AG10803 (cell line): ENCODE measurements around the gene KPTN.

Experiments
- DNase-seq: peaks from one replicate; pipeline ENCODE4 v3.0.0; 2010; ENCODE audit warnings: low read depth
- H3K4me3 ChIP-seq: 2 replicates; pipeline ENCODE4 v1.5.1; 2011; ENCODE audit warnings: mild to moderate bottlenecking, low read length, control low read depth
- TF ChIP-seq, protein P1 (sequence below): conservative IDR thresholded peaks from 2 replicates; pipeline ENCODE4 v1.5.1; 2011; ENCODE audit warnings: mild to moderate bottlenecking, low read length, control low read depth, inconsistent platforms

KPTN gene

DNA sequence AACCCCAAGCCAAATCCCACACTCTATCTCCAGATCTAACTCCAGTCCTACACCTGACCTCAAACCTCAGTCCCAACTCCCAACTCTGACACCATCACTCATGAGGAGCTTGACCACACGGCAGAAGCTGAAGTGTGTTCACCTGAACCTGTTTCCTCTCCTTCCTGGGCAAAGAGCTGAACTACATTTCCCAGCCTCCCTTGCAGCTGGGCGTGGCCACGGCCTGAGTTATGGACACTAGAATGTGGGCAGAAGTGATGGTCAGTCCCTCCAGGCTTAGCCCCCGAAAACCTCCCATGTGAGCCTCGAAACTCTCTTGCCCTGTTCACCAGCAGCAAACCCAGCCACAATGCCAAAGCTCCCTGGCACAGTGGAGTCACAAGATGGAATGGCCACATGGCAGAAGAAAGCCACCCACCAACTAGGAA lies 45.2 kb downstream of the KPTN start:
- no peak overlapping the region for H3K4me3 ChIP-seq
- TF ChIP-seq, protein P1, sequence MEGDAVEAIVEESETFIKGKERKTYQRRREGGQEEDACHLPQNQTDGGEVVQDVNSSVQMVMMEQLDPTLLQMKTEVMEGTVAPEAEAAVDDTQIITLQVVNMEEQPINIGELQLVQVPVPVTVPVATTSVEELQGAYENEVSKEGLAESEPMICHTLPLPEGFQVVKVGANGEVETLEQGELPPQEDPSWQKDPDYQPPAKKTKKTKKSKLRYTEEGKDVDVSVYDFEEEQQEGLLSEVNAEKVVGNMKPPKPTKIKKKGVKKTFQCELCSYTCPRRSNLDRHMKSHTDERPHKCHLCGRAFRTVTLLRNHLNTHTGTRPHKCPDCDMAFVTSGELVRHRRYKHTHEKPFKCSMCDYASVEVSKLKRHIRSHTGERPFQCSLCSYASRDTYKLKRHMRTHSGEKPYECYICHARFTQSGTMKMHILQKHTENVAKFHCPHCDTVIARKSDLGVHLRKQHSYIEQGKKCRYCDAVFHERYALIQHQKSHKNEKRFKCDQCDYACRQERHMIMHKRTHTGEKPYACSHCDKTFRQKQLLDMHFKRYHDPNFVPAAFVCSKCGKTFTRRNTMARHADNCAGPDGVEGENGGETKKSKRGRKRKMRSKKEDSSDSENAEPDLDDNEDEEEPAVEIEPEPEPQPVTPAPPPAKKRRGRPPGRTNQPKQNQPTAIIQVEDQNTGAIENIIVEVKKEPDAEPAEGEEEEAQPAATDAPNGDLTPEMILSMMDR = no peak
- no peak for DNase-seq

DNA sequence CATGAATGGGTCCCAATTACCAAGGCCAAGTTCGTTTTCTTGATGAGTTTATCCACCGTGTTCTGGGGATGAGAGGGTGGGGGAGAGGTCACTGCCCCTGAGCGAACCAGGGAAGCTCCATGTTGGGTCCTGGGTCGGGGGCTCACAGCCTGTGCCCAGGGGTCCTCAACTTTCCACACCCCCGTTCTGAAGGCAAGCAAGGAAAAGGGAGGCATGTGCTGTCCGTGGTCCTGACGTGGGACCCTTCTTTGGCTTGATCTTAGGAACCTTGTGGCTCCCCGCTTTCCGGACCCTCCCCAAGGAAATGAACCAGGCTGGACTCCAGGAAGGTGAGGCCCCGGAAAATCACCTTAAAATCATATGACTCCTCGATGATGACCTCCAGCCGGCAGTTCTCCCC lies 46.5 kb downstream of the KPTN start:
- no peak overlapping the region for H3K4me3 ChIP-seq
- no peak for DNase-seq
- TF ChIP-seq, protein P1 = no peak

DNA sequence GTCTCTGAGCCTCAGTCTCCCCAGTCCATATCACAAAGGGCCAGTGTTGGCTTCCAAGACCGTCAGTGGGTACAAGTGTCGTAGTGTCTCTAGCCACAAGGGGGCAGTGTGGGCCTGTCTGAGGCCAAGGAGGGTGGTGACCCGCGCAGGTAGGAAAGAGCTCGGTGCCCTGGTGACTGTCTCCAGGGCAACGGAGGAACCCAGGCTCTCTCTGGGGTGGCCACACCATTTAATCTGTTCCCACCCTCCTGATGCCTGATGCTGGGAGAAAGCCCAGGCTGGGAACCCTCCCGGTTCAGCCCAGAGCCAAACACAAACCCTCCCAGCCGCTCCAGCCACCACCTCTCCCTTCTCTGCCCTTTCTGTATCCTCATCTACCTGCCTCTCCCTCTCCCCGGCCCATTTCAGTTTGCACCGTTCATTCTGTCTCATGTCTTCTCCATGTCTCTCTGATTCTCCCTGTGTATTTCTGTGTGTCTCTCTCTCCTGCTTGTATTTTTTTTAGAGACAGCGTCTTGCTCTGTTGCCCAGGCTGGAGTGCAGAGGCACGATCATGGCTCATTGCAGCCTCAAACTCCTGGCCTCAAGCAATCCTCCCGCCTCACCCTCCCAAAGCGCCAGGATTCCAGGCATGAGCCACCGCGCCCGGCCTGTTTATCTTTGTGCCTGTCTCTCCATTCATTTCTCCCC lies 47.2 kb downstream of the KPTN start:
- TF ChIP-seq, protein P1 = peak; percentile 83
- peak; percentile 46 for DNase-seq

DNA sequence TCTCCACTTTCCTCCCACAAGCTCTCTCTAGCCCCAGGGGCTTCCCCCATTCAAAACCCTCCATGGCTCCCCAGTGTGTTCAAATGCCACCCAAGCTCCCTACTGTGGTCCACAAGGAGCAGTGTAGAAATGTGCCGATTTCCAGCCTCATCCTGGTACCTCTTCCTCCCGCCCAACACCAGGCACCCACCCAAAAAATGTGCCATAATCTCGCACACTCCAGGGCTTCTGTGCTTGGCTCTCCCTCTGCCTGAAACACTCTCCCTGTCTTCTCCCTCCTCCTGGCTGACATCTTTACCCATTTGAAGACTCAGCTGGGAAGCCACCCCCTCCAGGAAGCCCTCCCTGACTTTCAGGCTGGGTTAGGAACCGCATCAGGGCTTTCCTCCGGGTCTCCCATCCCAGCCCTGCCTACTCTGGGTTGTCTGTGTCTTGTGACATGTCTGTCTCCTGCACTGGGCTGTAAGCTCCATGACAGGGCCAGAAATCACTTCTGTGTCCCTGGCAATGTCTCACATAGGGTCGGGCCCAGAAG lies 48.1 kb downstream of the KPTN start:
- TF ChIP-seq, protein P1 = no peak
- no peak for DNase-seq
- H3K4me3 ChIP-seq = no peak overlapping the region

More for the DNA sequence above, 47.2 kb downstream of the KPTN start:
- H3K4me3 ChIP-seq = no peak overlapping the region

DNA sequence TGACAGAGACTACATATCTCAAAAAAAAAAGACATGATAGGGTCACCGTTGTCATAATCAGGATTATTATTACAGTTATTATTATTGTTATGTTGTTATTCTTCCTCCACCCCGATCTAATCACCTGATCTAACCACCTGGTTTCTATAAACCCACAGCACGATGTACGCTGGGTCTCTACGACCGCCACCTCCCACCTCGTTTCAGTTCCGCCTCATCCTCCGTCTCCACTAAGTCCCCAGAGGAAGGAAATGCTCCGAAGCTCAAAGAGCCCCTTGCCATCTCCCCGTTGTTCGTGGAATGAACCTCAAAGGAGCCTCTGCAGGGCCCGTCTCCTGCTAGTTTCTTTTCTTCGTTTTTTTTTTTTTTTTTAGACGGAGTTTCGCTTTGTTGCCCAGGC lies 48.8 kb downstream of the KPTN start:
- TF ChIP-seq, protein P1 = no peak
- DNase-seq = no peak
- no peak overlapping the region for H3K4me3 ChIP-seq

DNA sequence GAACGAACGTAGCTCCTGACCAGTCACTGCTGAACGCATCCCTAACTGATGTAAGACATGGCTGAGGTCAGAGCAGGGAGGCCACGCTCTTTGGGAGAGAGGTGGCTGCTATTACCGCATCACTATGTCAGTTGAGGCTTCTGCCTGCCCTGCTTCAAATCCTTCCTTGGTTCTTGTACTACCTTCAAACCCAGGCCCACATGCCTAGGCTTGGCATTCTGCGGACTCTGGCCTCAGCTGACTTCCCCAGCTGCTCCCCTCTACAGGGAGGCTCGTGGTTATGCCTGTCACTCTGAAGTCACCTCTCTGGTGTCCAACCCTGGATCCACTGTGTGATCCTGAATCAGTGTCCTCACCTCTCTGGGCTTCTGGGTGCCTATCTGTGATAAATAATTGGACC lies 49.9 kb downstream of the KPTN start:
- DNase-seq = no peak
- TF ChIP-seq, protein P1 = no peak
- no peak overlapping the region for H3K4me3 ChIP-seq

DNA sequence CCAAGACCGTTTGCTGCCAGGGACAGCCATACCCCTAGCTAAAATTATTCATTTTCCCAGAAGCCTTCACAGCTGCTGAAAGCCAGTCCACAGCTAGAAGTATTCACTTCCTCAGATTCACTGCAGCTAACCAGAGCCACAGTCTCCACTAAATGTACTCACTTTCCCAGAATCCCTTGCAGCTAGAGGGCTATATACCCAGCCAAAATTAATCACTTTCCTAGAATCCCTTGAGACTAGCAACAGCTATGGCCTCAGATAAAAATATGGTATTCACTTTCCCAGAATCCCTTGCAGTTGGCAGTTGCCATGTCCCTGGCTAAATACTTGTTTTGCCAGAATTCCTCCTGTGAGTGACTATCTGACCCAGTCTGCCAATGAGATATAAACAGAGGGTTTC lies 50.9 kb downstream of the KPTN start:
- DNase-seq = peak; percentile 48
- TF ChIP-seq, protein P1 = no peak
- H3K4me3 ChIP-seq = no peak overlapping the region
